Upper lobe of left lung (tissue), 4 donors: ENCODE measurements around the gene ERI3.

ENCODE experiments used
- CTCF ChIP-seq, 6 experiments: fragments of 450-650 bp in 4 of 6; fragments of 200-600 bp in 2 of 6; sonication (generic) in 2 of 6; IDR thresholded peaks; one replicate each; pipeline ENCODE4 v1.5.1; 2016 to 2019; ENCODE audit warnings: antibody characterized with exemption in 6 of 6
- EP300 ChIP-seq, 4 donors: sonication (generic); formaldehyde crosslinking; IDR thresholded peaks; one replicate each; pipeline ENCODE4 v1.5.1; 2017; ENCODE audit warnings: antibody characterized with exemption in 4 of 4, control low read depth in 2 of 4
- POLR2A ChIP-seq, 4 donors: fragments of 450-650 bp; IDR thresholded peaks; one replicate each; pipeline ENCODE4 v1.5.1; 2016 to 2017; ENCODE audit warnings: antibody characterized with exemption in 4 of 4, mild to moderate bottlenecking in 2 of 4
- POLR2AphosphoS5 ChIP-seq, 2 donors: sonication (generic); formaldehyde crosslinking; IDR thresholded peaks; one replicate each; pipeline ENCODE4 v1.5.1; 2017; ENCODE audit warnings: antibody characterized with exemption in 2 of 2

- no peak for TF ChIP-seq POLR2AphosphoS5 (IDR thresholded peaks at IDR 0.05)
- TF ChIP-seq CTCF (IDR thresholded peaks at IDR 0.05): no peak
- no peak for TF ChIP-seq POLR2A (IDR thresholded peaks at IDR 0.05)
- TF ChIP-seq EP300 (IDR thresholded peaks at IDR 0.05): no peak
These were observed 84.1 kb downstream of the ERI3 start for GRCh38 chr1:44270686-44271628.
